ENCODE data around the gene OR6C3.
"Not testable (repeated sequence)": the region's sequence is repeated elsewhere in the genome, so short reads cannot be mapped to it uniquely, and the experiment has no call there.

The OR6C3 gene

GRCh38 chr12:55330446-55330845 is at the start of gene OR6C3:
OR6C3 (plus strand) TSS chr12:55330746; CDS start chr12:55331701, 955 bp downstream.
- TF ChIP-seq, protein P1, sequence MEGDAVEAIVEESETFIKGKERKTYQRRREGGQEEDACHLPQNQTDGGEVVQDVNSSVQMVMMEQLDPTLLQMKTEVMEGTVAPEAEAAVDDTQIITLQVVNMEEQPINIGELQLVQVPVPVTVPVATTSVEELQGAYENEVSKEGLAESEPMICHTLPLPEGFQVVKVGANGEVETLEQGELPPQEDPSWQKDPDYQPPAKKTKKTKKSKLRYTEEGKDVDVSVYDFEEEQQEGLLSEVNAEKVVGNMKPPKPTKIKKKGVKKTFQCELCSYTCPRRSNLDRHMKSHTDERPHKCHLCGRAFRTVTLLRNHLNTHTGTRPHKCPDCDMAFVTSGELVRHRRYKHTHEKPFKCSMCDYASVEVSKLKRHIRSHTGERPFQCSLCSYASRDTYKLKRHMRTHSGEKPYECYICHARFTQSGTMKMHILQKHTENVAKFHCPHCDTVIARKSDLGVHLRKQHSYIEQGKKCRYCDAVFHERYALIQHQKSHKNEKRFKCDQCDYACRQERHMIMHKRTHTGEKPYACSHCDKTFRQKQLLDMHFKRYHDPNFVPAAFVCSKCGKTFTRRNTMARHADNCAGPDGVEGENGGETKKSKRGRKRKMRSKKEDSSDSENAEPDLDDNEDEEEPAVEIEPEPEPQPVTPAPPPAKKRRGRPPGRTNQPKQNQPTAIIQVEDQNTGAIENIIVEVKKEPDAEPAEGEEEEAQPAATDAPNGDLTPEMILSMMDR (conservative IDR thresholded peaks at IDR 0.05; ENCODE audit: low read depth, low read length), result no peak
- no peak within 1 kb of the TSS for H3K4me3 ChIP-seq (ENCODE audit: low read depth, low read length)
- no peak for DNase-seq (ENCODE audit: low read depth)

- no peak overlapping the region for H3K4me3 ChIP-seq (ENCODE audit: low read depth, low read length)
- TF ChIP-seq, protein P1 (conservative IDR thresholded peaks at IDR 0.05; ENCODE audit: low read depth, low read length), result no peak
- DNase-seq (ENCODE audit: low read depth), result no peak
Observed at GRCh38 chr12:55280991-55281390, 49.6 kb upstream of the OR6C3 start.

- TF ChIP-seq, protein P1 (conservative IDR thresholded peaks at IDR 0.05; ENCODE audit: low read depth, low read length), result no peak
Observed at GRCh38 chr12:55289999-55290398, 40.5 kb upstream of the OR6C3 start.

DNA sequence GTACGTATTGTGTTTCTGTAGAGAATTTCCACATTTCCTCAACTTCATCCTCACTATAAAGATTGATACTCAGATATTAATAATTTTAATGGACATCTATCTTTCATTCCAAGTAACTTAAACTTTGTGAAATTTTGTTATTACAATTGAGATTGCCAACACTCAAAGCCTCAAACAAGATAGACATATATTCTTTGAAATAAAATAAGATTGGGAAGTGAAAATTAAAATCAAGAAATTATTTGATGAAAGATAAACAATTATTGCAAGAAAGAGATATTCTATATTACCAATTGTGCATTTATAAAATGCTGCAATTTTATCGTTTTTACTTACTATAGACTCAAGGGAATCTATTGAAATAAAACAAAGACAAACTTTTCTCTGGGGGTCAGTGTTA is 34.1 kb upstream of the OR6C3 start, which contains the start of gene OR6C6:
OR6C6 (minus strand) TSS at position 101 of the 400 bp plus-strand sequence. CDS start 1,337 bp downstream, outside the sequence.
- H3K4me3 ChIP-seq (ENCODE audit: low read depth, low read length), result no peak within 1 kb of the TSS
- TF ChIP-seq, protein P1 (conservative IDR thresholded peaks at IDR 0.05; ENCODE audit: low read depth, low read length), result no peak
- DNase-seq (ENCODE audit: low read depth), result no peak

More at GRCh38 chr12:55289999-55290398, 40.5 kb upstream of the OR6C3 start:
- DNase-seq (ENCODE audit: low read depth), result no peak
- H3K4me3 ChIP-seq (ENCODE audit: low read depth, low read length), result no peak overlapping the region

DNA sequence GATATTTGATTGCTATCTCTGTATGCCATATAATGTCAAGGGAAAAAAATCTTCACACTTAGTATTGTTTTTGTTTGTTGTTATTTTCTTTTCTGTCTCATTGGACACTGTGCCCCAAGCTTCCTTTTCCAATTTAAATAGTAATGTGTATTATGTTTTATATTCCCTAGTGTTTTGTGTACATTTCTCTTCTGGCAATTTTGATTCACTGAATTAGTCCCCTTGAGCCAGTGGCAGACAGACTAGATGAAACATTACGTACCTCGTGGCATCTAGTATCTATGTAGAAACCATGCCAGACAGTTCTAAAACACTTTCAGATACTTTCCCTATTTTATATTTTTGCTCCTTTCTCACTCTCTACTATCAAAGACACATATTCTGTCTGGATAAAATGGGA is 16.5 kb upstream of the OR6C3 start, which contains the start of gene OR6C1:
OR6C1 (plus strand) TSS at position 301 of the 400 bp plus-strand sequence. CDS start 6,257 bp downstream, outside the sequence.
- DNase-seq (ENCODE audit: low read depth), result no peak
- TF ChIP-seq, protein P1 (conservative IDR thresholded peaks at IDR 0.05; ENCODE audit: low read depth, low read length), result no peak
- H3K4me3 ChIP-seq (ENCODE audit: low read depth, low read length), result no peak within 1 kb of the TSS

DNA sequence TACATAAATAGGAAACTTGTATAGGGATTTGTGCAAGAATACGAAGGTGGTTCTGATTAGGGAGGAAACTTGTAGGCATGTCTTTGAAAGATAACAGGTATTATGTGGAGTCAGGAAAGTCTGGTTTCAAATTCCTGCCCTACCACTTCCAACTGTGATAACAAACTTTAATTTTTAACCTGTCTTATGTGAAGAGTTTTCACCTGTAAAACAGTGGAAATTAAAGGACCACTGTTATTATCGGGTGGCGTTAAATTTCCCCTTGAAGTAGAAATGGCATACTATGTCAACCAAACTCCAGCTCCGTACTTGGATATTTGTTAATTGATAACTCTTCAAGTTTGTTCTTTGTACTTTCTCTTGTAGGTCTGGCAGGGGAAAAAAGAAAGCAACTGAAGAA is 10.3 kb upstream of the OR6C3 start:
- TF ChIP-seq, protein P1 (conservative IDR thresholded peaks at IDR 0.05; ENCODE audit: low read depth, low read length), result no peak
- no peak for DNase-seq (ENCODE audit: low read depth)
- H3K4me3 ChIP-seq (ENCODE audit: low read depth, low read length), result no peak overlapping the region

GRCh38 chr12:55325801-55326200 is 4.7 kb upstream of the OR6C3 start:
- not testable (repeated sequence) for H3K4me3 ChIP-seq (ENCODE audit: low read depth, low read length); DNase-seq (ENCODE audit: low read depth)
